NCI-H82 (cell line): ENCODE data around the gene NEURL1.

Experiments
- DNase-seq: peaks from one replicate; lab custom pipeline; 2025; lab: John Stamatoyannopoulos, UW

Gene NEURL1

DNA sequence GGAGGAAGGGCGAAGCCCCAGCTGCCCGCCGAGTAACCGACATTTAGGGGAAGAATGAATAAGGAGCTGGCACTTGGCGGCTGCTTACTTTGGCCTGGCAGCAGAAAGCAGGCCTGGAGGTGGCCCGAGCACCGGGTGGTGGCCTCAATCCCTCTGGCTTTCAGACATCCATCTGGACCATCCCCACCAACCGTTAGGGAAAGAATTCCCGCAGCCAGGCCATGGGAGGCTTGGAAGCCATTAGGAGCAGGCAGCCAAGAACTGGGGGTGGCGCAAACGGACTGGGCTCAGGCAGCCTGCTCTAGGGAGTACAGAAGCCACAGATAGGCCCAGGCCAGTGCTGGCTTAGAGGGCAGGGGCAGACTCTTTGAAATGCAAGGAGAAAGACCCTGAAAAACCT is 132.7 kb downstream of the NEURL1 start:
- DNase-seq = no peak

DNA sequence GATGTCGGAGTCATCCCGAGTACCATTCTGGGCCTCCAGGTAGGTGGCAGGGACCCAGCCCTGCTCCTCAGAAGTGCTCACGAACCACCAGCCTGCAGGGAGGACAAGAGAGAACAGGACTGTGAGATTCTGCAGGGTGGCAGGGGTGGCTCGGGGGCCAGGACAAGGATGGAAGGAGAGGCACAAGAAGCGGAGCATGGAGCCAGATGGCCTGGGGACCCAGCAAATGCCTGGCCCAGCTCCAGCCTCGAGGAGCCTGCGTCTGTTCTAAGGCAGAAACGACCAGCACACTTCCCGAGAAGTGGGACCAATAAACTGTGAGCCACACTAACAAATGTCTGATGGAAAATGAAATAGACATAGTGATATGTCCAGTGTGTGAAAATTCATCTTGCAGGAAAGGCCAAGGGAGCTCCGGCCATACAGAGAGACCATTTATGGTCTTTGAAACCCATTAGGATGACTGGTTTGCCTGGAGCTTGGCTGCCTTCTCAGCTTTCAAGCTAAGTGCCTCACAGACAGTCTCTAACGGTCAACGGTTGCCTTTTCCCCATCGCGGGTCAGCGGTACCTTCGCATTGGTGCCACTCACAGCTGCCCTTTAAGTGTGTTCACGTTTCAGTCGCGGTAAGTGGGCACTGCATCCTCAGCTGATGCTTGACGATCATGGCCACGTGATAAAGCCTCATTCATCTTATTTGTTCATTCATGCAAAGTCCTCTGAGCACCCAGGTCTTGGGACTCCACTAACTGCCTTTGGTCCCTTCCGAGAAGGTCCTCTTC is 133.8 kb downstream of the NEURL1 start:
- DNase-seq = no peak

GRCh38 chr10:103627893-103628292 is 134.4 kb downstream of the NEURL1 start:
- no peak for DNase-seq

- no peak for DNase-seq
These were observed 136.1 kb downstream of the NEURL1 start for GRCh38 chr10:103629581-103629980.

DNA sequence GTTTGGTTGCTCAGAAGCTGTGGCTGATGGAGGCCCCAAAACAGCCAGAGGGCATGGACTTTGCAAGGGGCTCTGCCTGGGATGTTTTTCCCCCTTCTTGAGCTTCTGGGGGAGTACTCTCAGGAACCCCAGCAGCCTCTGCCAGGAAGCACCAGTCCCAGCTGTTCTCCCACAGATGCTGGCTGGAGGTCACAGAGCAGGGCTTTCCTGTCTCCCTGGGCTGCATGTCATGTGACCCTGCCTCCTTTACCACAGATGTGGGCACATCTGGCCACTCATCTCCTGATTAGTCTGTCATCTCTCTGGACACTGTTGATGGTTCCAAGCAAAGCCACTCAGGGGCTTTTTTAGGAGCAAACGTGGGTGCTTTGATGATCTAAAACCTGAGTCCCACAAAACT is 136.7 kb downstream of the NEURL1 start:
- no peak for DNase-seq

GRCh38 chr10:103632247-103632642 is 138.7 kb downstream of the NEURL1 start:
- no peak for DNase-seq

DNA sequence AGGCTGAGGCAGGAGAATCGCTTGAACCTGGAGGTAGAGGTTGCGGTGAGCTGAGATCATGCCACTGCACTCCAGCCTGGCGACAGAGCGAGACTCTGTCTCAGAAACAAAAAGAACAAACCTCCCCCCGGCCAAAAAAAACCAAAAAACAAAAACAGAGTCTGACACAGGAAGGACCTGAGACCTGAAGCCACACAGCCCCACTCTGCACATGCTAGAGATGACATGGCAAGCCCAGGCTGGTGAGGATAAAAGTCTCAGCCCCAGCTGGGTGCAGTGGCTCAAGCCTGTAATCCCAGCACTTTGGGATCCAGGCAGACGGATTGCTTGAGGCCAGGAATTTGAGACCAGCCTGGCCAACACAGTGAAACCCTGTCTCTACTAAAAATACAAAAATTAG is 139.4 kb downstream of the NEURL1 start:
- peak; percentile 62 for DNase-seq

- no peak for DNase-seq
These were observed 140.3 kb downstream of the NEURL1 start for GRCh38 chr10:103633846-103634245.

DNA sequence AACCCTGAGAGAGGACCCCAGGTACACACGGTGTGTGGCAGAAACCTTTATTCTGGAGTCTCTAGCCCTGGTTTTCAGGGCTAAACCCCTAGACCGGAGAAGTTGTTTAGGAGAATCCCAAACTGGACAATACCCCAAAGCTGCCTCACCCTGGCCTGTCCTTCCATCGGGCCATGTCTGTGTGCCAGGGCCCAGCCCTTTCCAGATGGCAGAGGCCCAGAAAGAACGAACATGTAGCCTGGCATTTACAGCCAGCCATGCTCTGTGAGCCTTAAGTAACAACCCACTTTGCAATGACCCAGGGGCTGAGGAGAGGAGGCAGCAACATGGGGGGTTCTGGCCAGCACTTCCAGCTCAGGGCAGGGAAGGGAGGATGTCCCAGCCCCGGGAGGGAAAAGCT is 142.1 kb downstream of the NEURL1 start:
- DNase-seq = no peak

GRCh38 chr10:103636492-103636891 is 143.0 kb downstream of the NEURL1 start:
- DNase-seq = peak; percentile 84

- DNase-seq = no peak
These were observed 143.5 kb downstream of the NEURL1 start for GRCh38 chr10:103637011-103637410.

- no peak for DNase-seq
These were observed 144.5 kb downstream of the NEURL1 start for GRCh38 chr10:103637927-103638557.

GRCh38 chr10:103638948-103639347 is 145.4 kb downstream of the NEURL1 start:
- peak; percentile 13 for DNase-seq

- peak; percentile 81 for DNase-seq
These were observed 147.1 kb downstream of the NEURL1 start for GRCh38 chr10:103640436-103641181.

- DNase-seq = peak; percentile 68
These were observed 147.8 kb downstream of the NEURL1 start for GRCh38 chr10:103641326-103641725.
